ENCODE results near the gene FAM180A. TPM values are rescaled to one million over a fixed set of nuclear protein-coding genes. Genes with fewer than 3 reads are reported as not detected.

The FAM180A gene
- total and polyA plus RNA-seq, 2 of the 8 experiments (the other 6 are each of a cell fraction or from before 2014, with no cell fraction given): not detected

DNA sequence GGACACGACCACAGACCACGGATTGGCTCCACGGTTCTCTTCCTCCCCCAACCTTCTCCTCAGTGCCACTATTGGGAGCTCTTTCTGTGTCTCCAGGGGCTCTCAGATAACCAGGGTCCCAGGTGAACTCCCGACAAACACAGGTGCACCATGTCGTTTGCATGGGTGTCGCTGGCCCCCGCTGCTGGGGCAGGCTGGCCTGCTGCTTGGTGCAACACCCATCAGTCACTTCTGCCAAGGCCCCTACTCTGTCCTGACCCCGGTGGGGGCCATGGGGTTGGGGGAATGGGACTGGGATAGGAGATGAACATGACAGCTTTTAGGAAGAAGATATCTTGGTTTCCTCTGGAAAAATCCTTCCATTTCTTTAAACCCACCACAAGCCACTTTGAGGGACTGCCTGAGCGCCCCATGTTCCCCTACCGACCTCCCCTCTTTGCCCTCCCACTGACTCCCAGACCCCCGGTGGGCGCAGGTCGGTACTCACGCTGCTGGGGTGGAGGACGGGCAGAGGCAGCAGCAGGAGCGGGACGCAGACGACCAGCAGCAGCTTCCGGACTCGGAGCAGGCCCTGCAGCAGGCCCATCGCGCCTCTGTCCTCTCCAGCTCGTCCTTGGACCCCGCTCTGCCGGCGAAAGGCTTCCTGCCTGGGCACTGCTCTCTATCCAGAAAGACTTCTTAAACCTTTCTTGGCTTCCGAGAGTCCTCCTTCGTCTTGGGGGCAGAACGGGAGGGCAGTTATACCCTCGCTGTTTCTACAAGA is 21.5 kb downstream of the FAM180A start:
- H2AK5ac ChIP-seq (ENCODE audit: low read depth, low read length): no peak overlapping the region
- H2BK5ac ChIP-seq (ENCODE audit: low read depth, low read length): no peak overlapping the region
- DNase-seq (ENCODE audit: low read depth in 1 of 2, low spot score in 2 of 2) (no peak), FAIRE-seq (no peak)
- H3K23me2 ChIP-seq (ENCODE audit: low read depth, low read length): no peaks in the 10 kb centered on the region
- no peak overlapping the region for H3K27ac ChIP-seq (ENCODE audit: low read depth, low read length)
- H2AFZ ChIP-seq (ENCODE audit: low read length): no peak overlapping the region
- H2BK15ac ChIP-seq (ENCODE audit: low read length): peak overlapping the region; percentile 34; the same call in 1 of the 2 replicates
- H2BK12ac ChIP-seq (ENCODE audit: low read depth, low read length): no peak overlapping the region
- no peaks in the 10 kb centered on the region for H3K79me1 ChIP-seq (ENCODE audit: low read depth, low read length)
- H2BK20ac ChIP-seq (ENCODE audit: low read length): no peak overlapping the region
- H4K20me1 ChIP-seq (replicated peaks in 1 of 2; ENCODE audit: control insufficient read depth in 1 of 2, insufficient read depth in 2 of 2, low read length in 2 of 2): no peaks in the 10 kb centered on the region
- ChIA-PET POLR2A (ENCODE audit: partially characterized antibody) (interaction anchor here (0.7 to 1.2 kb wide), 4 partner anchors 11 to 1908 kb away, joined by 3 to 4 read pairs (median 3); no protein-coding TSS in a partner anchor), CTCF (ENCODE audit: partially characterized antibody) (interaction anchor here (1.0 to 10.7 kb wide), 10 partner anchors 9 to 74 kb away, joined by 3 to 110 read pairs (median 6); partner anchors contain the start of gene STMP1)
- no peak overlapping the region for H3K9ac ChIP-seq (replicated peaks in 1 of 4; ENCODE audit: extremely low read depth in 1 of 4, low read depth in 3 of 4, low read length in 3 of 4)
- H4K91ac ChIP-seq (replicated peaks; ENCODE audit: insufficient read length, low read length): no peak overlapping the region
- no peaks in the 10 kb centered on the region for H3K9me3 ChIP-seq (ENCODE audit: insufficient read depth in 2 of 2, low read depth in 1 of 2, low read length in 1 of 2)
- H3K27me3 ChIP-seq (replicated peaks in 1 of 4; ENCODE audit: control insufficient read depth in 3 of 4, extremely low read depth in 1 of 4, insufficient read depth in 3 of 4, low read length in 3 of 4): no peaks in the 10 kb centered on the region
- 84% methylated on average over 24 of the region's 30 CpGs; no CpG with 5 or more reads in 1 of the 2 experiments for WGBS, 2 experiments (ENCODE audit: extremely low coverage in 1 of 2, insufficient coverage in 1 of 2, insufficient read length in 1 of 2, insufficient replicate concordance in 2 of 2, low coverage in 1 of 2, low lambda C conversion rate in 2 of 2, missing lambda C conversion rate in 1 of 2)
- no peak overlapping the region for H4K8ac ChIP-seq (ENCODE audit: extremely low read depth, insufficient read depth, low read length)
- H2BK120ac ChIP-seq (replicated peaks; ENCODE audit: low read depth, low read length): no peak overlapping the region
- H3K36me3 ChIP-seq (ENCODE audit: control insufficient read depth in 2 of 4, insufficient read depth in 4 of 4, low read length in 3 of 4): no peaks in the 10 kb centered on the region
- H3K14ac ChIP-seq (ENCODE audit: insufficient read length): no peak overlapping the region
- no peak overlapping the region for H3K4me3 ChIP-seq (ENCODE audit: extremely low read depth in 1 of 4, insufficient read depth in 2 of 4, low read depth in 3 of 4, low read length in 4 of 4)
- no peak overlapping the region for H3K56ac ChIP-seq (replicated peaks; ENCODE audit: insufficient read length, low read depth, low read length)
- no peak overlapping the region for H3K23ac ChIP-seq (ENCODE audit: insufficient read length)
- H3K4me1 ChIP-seq (replicated peaks in 1 of 4; ENCODE audit: control insufficient read depth in 3 of 4, insufficient read depth in 4 of 4, low read length in 3 of 4): peaks cover 3 to 6% (median 5%) of the 10 kb centered on the region in 4 experiments; a peak in 5 of 7 replicates
- TF ChIP-seq TEAD4 (IDR thresholded peaks at IDR 0.05; ENCODE audit: low read depth, low read length): no peak
- TF ChIP-seq ZNF274 (IDR thresholded peaks at IDR 0.05; ENCODE audit: borderline replicate concordance, extremely low read depth, low read length): no peak
- no peak for TF ChIP-seq CEBPB (IDR thresholded peaks at IDR 0.05; ENCODE audit: low read depth, low read length)
- H4K5ac ChIP-seq (ENCODE audit: insufficient read length, low read depth, low read length): no peak overlapping the region
- no peak overlapping the region for H3K18ac ChIP-seq (ENCODE audit: extremely low read depth, low read length)
- H3K4ac ChIP-seq (replicated peaks; ENCODE audit: insufficient read length, low read depth, low read length): no peak overlapping the region
- H3K79me2 ChIP-seq (ENCODE audit: control insufficient read depth in 1 of 2, insufficient read depth in 2 of 2, low read length in 2 of 2): no peaks in the 10 kb centered on the region
- no peak overlapping the region for H3K4me2 ChIP-seq (ENCODE audit: insufficient read depth in 1 of 2, low read depth in 2 of 2, low read length in 2 of 2)
